ENCODE results near the gene LIPC. TPM values are rescaled to one million over a fixed set of nuclear protein-coding genes. Genes with fewer than 3 reads are reported as not detected.

The LIPC gene
- polyA plus RNA-seq, 3 donors = 0.37 TPM; not detected in 2

GRCh38 chr15:58476525-58477162, 44.9 kb downstream of the LIPC start:
- 71% methylated on average over 7 of the region's 10 CpGs for WGBS (ENCODE audit: insufficient coverage)

GRCh38 chr15:58477170-58477569, 45.4 kb downstream of the LIPC start:
- H3K4me3 Mint-ChIP-seq = peak overlapping the region in 1 of 2 donors; percentile 44
- Histone ChIP-seq H3K79me2 (ENCODE audit: insufficient read depth, low read length) (no peaks in the 10 kb centered on the region), H3K4me2 (replicated peaks; ENCODE audit: extremely low read depth, low read length, poor library complexity, severe bottlenecking) (peak overlapping the region; percentile 38), H3K27ac (ENCODE audit: low read depth in 1 of 2, low read length in 2 of 2) (no peak overlapping the region), H3K9me3 (replicated peaks in 1 of 2; ENCODE audit: control insufficient read depth in 1 of 2, insufficient read depth in 1 of 2, low read length in 2 of 2) (no peaks in the 10 kb centered on the region), H3K4me3 (replicated peaks in 1 of 3; ENCODE audit: low read depth in 2 of 3, low read length in 3 of 3) (peak overlapping the region in 1 of 3 experiments; percentile 6), H3K9ac (ENCODE audit: insufficient read depth, low read length, poor library complexity, severe bottlenecking) (no peak overlapping the region), H2AFZ (ENCODE audit: insufficient read depth, low read depth, low read length, poor library complexity, severe bottlenecking) (peak overlapping the region; percentile 39), H3K4me1 (ENCODE audit: control insufficient read depth in 1 of 2, insufficient read depth in 2 of 2, low read length in 2 of 2) (peaks cover 35 to 42% of the 10 kb centered on the region in 2 donors), H3K27me3 (ENCODE audit: control insufficient read depth in 2 of 2, insufficient read depth in 2 of 2, low read length in 2 of 2) (no peaks in the 10 kb centered on the region), H3K36me3 (replicated peaks in 1 of 2; ENCODE audit: control insufficient read depth in 1 of 2, insufficient read depth in 2 of 2, low read length in 2 of 2) (no peaks in the 10 kb centered on the region), H4K20me1 (ENCODE audit: insufficient read depth, low read length) (no peaks in the 10 kb centered on the region)
- H3K27me3 Mint-ChIP-seq (ENCODE audit: low read depth in 3 of 3) = no peaks in the 10 kb centered on the region
- TF ChIP-seq CTCF (IDR thresholded peaks at IDR 0.05) = no peak
- no peak for DNase-seq
- H3K4me1 Mint-ChIP-seq = peaks cover 47% of the 10 kb centered on the region
- WGBS (ENCODE audit: insufficient coverage) = 0% methylated on average over 4 of the region's 4 CpGs
- H3K27ac Mint-ChIP-seq = no peak overlapping the region
- H3K9me3 Mint-ChIP-seq = peaks cover 0 to 3% (median 0%) of the 10 kb centered on the region in 7 donors
- H3K36me3 Mint-ChIP-seq = peaks cover 0 to 2% of the 10 kb centered on the region in 2 donors
- intact Hi-C loops (cut with micrococcal nuclease) = no loop called here

More at GRCh38 chr15:58476525-58477162, 44.9 kb downstream of the LIPC start:
- no peaks in the 10 kb centered on the region for H4K20me1 ChIP-seq (ENCODE audit: insufficient read depth, low read length)
- Mint-ChIP-seq H3K4me1 (peaks cover 47% of the 10 kb centered on the region), H3K27ac (no peak overlapping the region), H3K27me3 (ENCODE audit: low read depth in 3 of 3) (no peaks in the 10 kb centered on the region), H3K4me3 (no peak overlapping the region), H3K36me3 (peaks cover 0 to 2% of the 10 kb centered on the region in 2 donors), H3K9me3 (peaks cover 0 to 6% (median 0%) of the 10 kb centered on the region in 7 donors)
- no peaks in the 10 kb centered on the region for H3K36me3 ChIP-seq (replicated peaks in 1 of 2; ENCODE audit: control insufficient read depth in 1 of 2, insufficient read depth in 2 of 2, low read length in 2 of 2)
- H2AFZ ChIP-seq (ENCODE audit: insufficient read depth, low read depth, low read length, poor library complexity, severe bottlenecking) = peak overlapping the region; percentile 39
- H3K4me1 ChIP-seq (ENCODE audit: control insufficient read depth in 1 of 2, insufficient read depth in 2 of 2, low read length in 2 of 2) = peaks cover 35 to 42% of the 10 kb centered on the region in 2 donors
- intact Hi-C loops (cut with micrococcal nuclease) = no loop called here
- H3K4me2 ChIP-seq (replicated peaks; ENCODE audit: extremely low read depth, low read length, poor library complexity, severe bottlenecking) = peak overlapping the region; percentile 38
- H3K9ac ChIP-seq (ENCODE audit: insufficient read depth, low read length, poor library complexity, severe bottlenecking) = no peak overlapping the region
- no peak for DNase-seq
- no peaks in the 10 kb centered on the region for H3K79me2 ChIP-seq (ENCODE audit: insufficient read depth, low read length)
- no peak overlapping the region for H3K4me3 ChIP-seq (replicated peaks in 1 of 3; ENCODE audit: low read depth in 2 of 3, low read length in 3 of 3)
- no peaks in the 10 kb centered on the region for H3K27me3 ChIP-seq (ENCODE audit: control insufficient read depth in 2 of 2, insufficient read depth in 2 of 2, low read length in 2 of 2)
- TF ChIP-seq CTCF (IDR thresholded peaks at IDR 0.05) = no peak
- H3K27ac ChIP-seq (ENCODE audit: low read depth in 1 of 2, low read length in 2 of 2) = no peak overlapping the region
- no peaks in the 10 kb centered on the region for H3K9me3 ChIP-seq (replicated peaks in 1 of 2; ENCODE audit: control insufficient read depth in 1 of 2, insufficient read depth in 1 of 2, low read length in 2 of 2)

All from CD14-positive monocyte (primary cell).